BJ (cell line): ENCODE data around the gene INPP1. TPM values are rescaled to one million over a fixed set of nuclear protein-coding genes. Genes with fewer than 3 reads are reported as not detected.

Source experiments
- CTCF ChIA-PET: fragments of 350-600 bp; formaldehyde crosslinking; extraction: SDS; loops from one replicate; lab custom pipeline; 2021; ENCODE audit warnings: antibody characterized with exemption, inconsistent platforms; lab: Yijun Ruan, JAX
- POLR2A ChIA-PET: fragments of 300-600 bp; sonication (Branson Sonifier 250); formaldehyde crosslinking; extraction: SDS; loops from one replicate; lab custom pipeline; 2021; ENCODE audit warnings: antibody characterized with exemption; lab: Charles Lee
- DNase-seq: peaks from one replicate; pipeline ENCODE4 v3.0.0-alpha.2; 2011; ENCODE audit warnings: low read depth
- H3K27me3 ChIP-seq: 2 replicates; pipeline ENCODE4 v1.6.0; 2011; ENCODE audit warnings: low read length; ENCODE audit not compliant: control insufficient read depth, insufficient read depth
- H3K36me3 ChIP-seq: 2 replicates; pipeline ENCODE4 v1.5.1; 2011; ENCODE audit warnings: low read length; ENCODE audit not compliant: control insufficient read depth, insufficient read depth
- H3K4me3 ChIP-seq: 2 replicates; pipeline ENCODE4 v1.5.1; 2011; ENCODE audit warnings: low read depth, mild to moderate bottlenecking, control low read depth, low read length
- CTCF ChIP-seq: IDR thresholded peaks from 2 replicates; pipeline ENCODE4 v1.5.1; 2011; ENCODE audit warnings: low read depth, mild to moderate bottlenecking, control low read depth, inconsistent platforms, low read length, moderate library complexity; ENCODE audit not compliant: insufficient read depth
- polyA plus RNA-seq: library from polyadenylated mRNA; depleted of rRNA; stranded (reverse); fragments of >200 nt; gene quantifications from 2 replicates; pipeline ENCODE4 v1.2.3, GENCODE V29; 2011

The INPP1 gene
- polyA plus RNA-seq, 1 experiment: 6.5 TPM

- ChIA-PET POLR2A (no interaction called here), CTCF (no interaction called here)
- no peak for DNase-seq
- TF ChIP-seq CTCF: no peak
- no peak overlapping the region for H3K4me3 ChIP-seq
- H3K36me3 ChIP-seq: no peaks in the 10 kb centered on the region
- H3K27me3 ChIP-seq: peaks cover 1% of the 10 kb centered on the region; the same call in 1 of the 2 replicates
Observed at GRCh38 chr2:190402986-190403603, 59.7 kb downstream of the INPP1 start.

- ChIA-PET POLR2A (no interaction called here), CTCF (no interaction called here)
- H3K4me3 ChIP-seq: no peak overlapping the region
- DNase-seq: no peak
- no peaks in the 10 kb centered on the region for H3K27me3 ChIP-seq
- H3K36me3 ChIP-seq: no peaks in the 10 kb centered on the region
- no peak for TF ChIP-seq CTCF
Observed at GRCh38 chr2:190404487-190404886, 61.1 kb downstream of the INPP1 start.

GRCh38 chr2:190405070-190405469 lies 61.7 kb downstream of the INPP1 start:
- POLR2A ChIA-PET: no interaction called here
- H3K36me3 ChIP-seq: no peaks in the 10 kb centered on the region
- CTCF ChIA-PET: no interaction called here
- DNase-seq: no peak
- TF ChIP-seq CTCF: no peak
- H3K27me3 ChIP-seq: no peaks in the 10 kb centered on the region
- H3K4me3 ChIP-seq: no peak overlapping the region

- H3K36me3 ChIP-seq: no peaks in the 10 kb centered on the region
- DNase-seq: no peak
- TF ChIP-seq CTCF: no peak
- ChIA-PET POLR2A (no interaction called here), CTCF (no interaction called here)
- no peak overlapping the region for H3K4me3 ChIP-seq
- H3K27me3 ChIP-seq: no peaks in the 10 kb centered on the region
Observed at GRCh38 chr2:190405995-190406394, 62.6 kb downstream of the INPP1 start.

GRCh38 chr2:190406805-190407204 lies 63.4 kb downstream of the INPP1 start:
- no peaks in the 10 kb centered on the region for H3K27me3 ChIP-seq
- no peaks in the 10 kb centered on the region for H3K36me3 ChIP-seq
- no peak for DNase-seq
- no peak for TF ChIP-seq CTCF
- ChIA-PET CTCF (no interaction called here), POLR2A (no interaction called here)
- H3K4me3 ChIP-seq: no peak overlapping the region
